ENCODE results near the gene OR5K3.

The OR5K3 gene

GRCh38 chr3:98434412-98434811 is 43.9 kb downstream of the OR5K3 start:
- DNase-seq: no peak

GRCh38 chr3:98440283-98440682 is 49.8 kb downstream of the OR5K3 start:
- DNase-seq: no peak

Data from stimulated activated CD4-positive, alpha-beta T cell treated with anti-CD3 and anti-CD28 coated beads, Interleukin-12 subunit alpha, Interleukin-12 subunit beta, amount 100 ng/mL, for 4 hours (primary cell).